Neural cell (in vitro differentiated cells): ENCODE measurements around the gene ZNF536.

Experiments
- CTCF ChIP-seq: fragments of 450-650 bp; IDR thresholded peaks from 2 replicates; pipeline ENCODE4 v1.5.1; 2014; ENCODE audit warnings: antibody characterized with exemption, mild to moderate bottlenecking, moderate library complexity; ENCODE audit not compliant: poor library complexity, severe bottlenecking
- POLR2AphosphoS5 ChIP-seq: IDR thresholded peaks from 2 replicates; pipeline ENCODE4 v1.6.1; 2012
- RAD21 ChIP-seq: fragments of 450-650 bp; conservative IDR thresholded peaks from 2 replicates; pipeline ENCODE4 v1.6.1; 2014; ENCODE audit warnings: antibody characterized with exemption, mild to moderate bottlenecking, moderate library complexity
- REST ChIP-seq: IDR thresholded peaks from 2 replicates; pipeline ENCODE4 v1.6.1; 2012; ENCODE audit warnings: borderline replicate concordance
- TAF1 ChIP-seq: IDR thresholded peaks from 2 replicates; pipeline ENCODE4 v1.6.1; 2012; ENCODE audit warnings: low read depth

- TF ChIP-seq CTCF (no peak), RAD21 (peak; percentile 34), TAF1 (peak; percentile 33), POLR2AphosphoS5 (peak; percentile 12), REST (peak; percentile 44)
Measured at GRCh38 chr19:30374865-30375552, 2.8 kb downstream of the ZNF536 start.
